ENCODE measurements around the gene TXNDC2.
"Not testable (repeated sequence)": the region's sequence is repeated elsewhere in the genome, so short reads cannot be mapped to it uniquely, and the experiment has no call there.

TXNDC2 gene

GRCh38 chr18:9905401-9905922 lies 19.7 kb downstream of the TXNDC2 start:
- TF ChIP-seq POLR2A (IDR thresholded peaks at IDR 0.05; ENCODE audit: low read depth, low read length): no peak
- DNase-seq (ENCODE audit: insufficient read length, low spot score) (no peak), FAIRE-seq (no peak)

DNA sequence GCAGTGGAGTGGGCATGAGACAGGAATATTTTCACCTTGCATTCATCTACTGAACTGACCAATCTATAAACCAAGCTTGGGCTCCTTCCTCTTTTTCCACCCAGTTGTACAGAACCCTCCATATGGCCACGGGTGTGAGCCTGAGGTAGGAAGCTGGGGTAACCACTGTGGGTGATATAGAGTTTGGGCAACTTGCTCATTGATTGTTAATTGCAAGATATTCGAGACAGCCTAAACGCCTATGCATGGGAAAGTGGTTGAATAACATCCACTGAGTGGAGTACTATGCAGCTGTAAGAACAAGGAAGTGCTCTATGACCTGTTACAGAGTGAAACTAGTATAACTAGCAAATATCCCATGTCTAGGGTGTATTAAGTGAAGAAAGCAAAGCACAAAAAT lies 20.7 kb downstream of the TXNDC2 start:
- no peak for FAIRE-seq
- no peak for DNase-seq (ENCODE audit: insufficient read length, low spot score)
- no peak for TF ChIP-seq POLR2A (IDR thresholded peaks at IDR 0.05; ENCODE audit: low read depth, low read length)

- DNase-seq (ENCODE audit: insufficient read length, low spot score) (no peak), FAIRE-seq (no peak)
- TF ChIP-seq POLR2A (IDR thresholded peaks at IDR 0.05; ENCODE audit: low read depth, low read length): no peak
These were observed 22.1 kb downstream of the TXNDC2 start for GRCh38 chr18:9907867-9908266.

DNA sequence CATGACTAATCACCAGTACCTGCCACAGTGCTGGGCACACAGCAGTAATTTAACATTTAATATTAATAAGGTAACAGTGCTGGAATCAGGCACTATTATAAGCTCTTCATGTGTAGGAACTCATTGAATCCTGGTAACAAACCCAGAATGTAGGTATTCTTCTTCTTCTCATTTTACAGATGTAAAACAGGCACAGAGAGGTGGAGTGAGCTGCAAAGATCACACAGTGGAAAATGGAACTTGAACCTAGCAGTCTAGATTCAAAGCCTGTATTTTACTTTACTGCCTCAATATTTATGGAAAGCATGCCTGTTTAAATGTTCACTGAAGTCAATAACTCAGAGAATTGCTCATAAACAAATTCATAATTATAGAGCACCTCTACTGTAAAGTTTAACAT lies 24.3 kb downstream of the TXNDC2 start:
- DNase-seq (ENCODE audit: insufficient read length, low spot score) (no peak), FAIRE-seq (no peak)
- no peak for TF ChIP-seq POLR2A (IDR thresholded peaks at IDR 0.05; ENCODE audit: low read depth, low read length)

GRCh38 chr18:9910661-9911060 lies 24.9 kb downstream of the TXNDC2 start:
- TF ChIP-seq POLR2A (IDR thresholded peaks at IDR 0.05; ENCODE audit: low read depth, low read length): no peak
- FAIRE-seq (no peak), DNase-seq (ENCODE audit: insufficient read length, low spot score) (no peak)

- TF ChIP-seq POLR2A (IDR thresholded peaks at IDR 0.05; ENCODE audit: low read depth, low read length): no peak
- FAIRE-seq: no peak
- DNase-seq (ENCODE audit: insufficient read length, low spot score): no peak
These were observed 25.5 kb downstream of the TXNDC2 start for GRCh38 chr18:9911226-9911625.

DNA sequence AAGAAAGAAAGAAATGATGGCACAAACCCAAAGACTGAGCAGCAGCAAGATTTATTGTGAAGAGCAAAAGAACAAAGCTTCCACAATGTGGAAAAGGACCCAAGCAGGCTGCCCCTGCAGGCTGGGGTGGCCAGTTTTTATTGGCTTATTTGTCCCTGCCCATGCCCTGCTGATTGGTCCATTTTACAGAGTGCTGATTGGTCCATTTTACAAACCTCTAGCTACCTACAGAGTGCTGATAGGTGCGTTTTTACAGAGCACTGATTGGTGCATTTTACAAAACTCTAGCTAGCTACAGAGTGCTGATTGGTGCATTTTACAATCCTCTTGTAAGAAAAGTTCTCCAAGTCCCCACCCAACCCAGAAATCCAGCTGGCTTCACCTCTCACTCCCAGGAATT lies 26.5 kb downstream of the TXNDC2 start:
- DNase-seq (ENCODE audit: insufficient read length, low spot score): not testable (repeated sequence)
- FAIRE-seq: peak; percentile 50

GRCh38 chr18:9913151-9913525 lies 27.4 kb downstream of the TXNDC2 start:
- no peak for FAIRE-seq
- no peak for TF ChIP-seq POLR2A (IDR thresholded peaks at IDR 0.05; ENCODE audit: low read depth, low read length)
- no peak for DNase-seq (ENCODE audit: insufficient read length, low spot score)

DNA sequence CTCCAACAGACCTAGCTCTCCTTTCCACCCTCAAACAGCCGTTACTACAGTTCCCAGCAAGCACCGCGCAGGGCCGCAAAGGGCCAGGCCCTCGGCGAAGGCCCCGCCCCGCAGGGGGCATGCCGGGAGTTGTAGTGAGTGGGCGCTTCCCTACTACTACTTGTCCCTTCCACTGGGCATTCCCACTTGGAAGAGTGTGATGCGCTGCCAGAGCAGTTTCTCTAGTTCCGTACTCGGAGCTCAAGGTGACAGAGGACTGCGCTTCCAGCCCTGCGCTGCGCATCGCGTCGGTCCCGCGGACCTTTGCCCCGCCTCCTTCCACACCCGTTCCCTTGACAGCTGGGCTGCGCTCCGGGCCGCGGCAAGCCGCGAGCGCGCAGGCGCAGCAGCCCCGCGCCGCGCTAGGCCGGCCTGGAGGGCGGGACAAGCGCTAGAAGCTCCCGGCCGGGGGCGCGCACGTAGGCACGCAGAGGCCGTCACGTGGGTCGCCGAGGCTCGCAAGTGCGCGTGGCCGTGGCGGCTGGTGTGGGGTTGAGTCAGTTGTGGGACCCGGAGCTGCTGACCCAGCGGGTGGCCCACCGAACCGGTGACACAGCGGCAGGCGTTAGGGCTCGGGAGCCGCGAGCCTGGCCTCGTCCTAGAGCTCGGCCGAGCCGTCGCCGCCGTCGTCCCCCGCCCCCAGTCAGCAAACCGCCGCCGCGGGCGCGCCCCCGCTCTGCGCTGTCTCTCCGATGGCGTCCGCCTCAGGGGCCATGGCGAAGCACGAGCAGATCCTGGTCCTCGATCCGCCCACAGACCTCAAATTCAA lies 28.0 kb downstream of the TXNDC2 start, which contains the start of gene VAPA:
Gene VAPA (plus strand): TSS at position 491 of the 808 bp plus-strand sequence. CDS start 241 bp downstream, at position 732.
- FAIRE-seq (peak; percentile 90), DNase-seq (ENCODE audit: insufficient read length, low spot score) (peak; percentile 93)
- peak; percentile 73 for TF ChIP-seq POLR2A (IDR thresholded peaks at IDR 0.05; ENCODE audit: low read depth, low read length)

- TF ChIP-seq POLR2A (IDR thresholded peaks at IDR 0.05; ENCODE audit: low read depth, low read length): no peak
- FAIRE-seq (no peak), DNase-seq (ENCODE audit: insufficient read length, low spot score) (no peak)
These were observed 28.5 kb downstream of the TXNDC2 start for GRCh38 chr18:9914334-9914583.

DNA sequence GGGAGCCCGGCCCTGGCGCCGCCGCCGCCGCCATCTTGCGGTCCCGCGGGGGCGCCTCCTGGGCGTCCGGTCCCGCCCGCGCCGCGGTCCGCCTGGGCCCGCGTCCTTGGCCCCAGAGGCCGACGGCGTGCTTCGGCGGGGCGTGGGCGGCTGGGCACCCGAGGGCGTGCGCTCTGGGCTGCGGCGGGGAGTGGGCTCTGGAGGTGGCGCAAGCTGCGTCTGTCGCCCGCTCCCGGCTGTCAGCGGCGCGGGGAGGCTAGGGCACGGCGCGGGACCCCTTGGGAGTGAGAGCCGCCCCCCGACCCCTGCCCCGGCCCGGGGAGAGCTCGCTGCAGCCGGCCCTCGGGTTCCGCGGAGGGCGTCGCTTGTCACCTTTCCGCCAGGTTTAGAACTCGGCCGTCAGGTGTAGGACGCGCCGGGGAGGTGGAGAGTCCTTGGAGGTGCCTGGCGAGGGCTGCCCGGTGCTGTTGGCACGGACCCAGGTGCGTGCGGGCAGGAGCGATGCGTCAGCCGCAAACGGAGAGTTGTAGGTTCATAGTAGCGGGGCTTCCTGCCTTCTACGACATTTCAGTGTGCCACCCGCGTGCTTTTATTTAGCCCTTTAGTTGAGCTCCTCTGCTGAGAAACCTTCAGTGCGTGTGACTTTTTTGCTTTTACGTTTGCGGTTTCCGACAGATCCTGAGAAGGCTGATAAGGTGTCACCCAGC lies 29.0 kb downstream of the TXNDC2 start:
- peak; percentile 55 for DNase-seq (ENCODE audit: insufficient read length, low spot score)
- no peak for TF ChIP-seq POLR2A (IDR thresholded peaks at IDR 0.05; ENCODE audit: low read depth, low read length)
- FAIRE-seq: peak; percentile 80

GRCh38 chr18:9915291-9916076 lies 29.7 kb downstream of the TXNDC2 start:
- no peak for FAIRE-seq
- no peak for DNase-seq (ENCODE audit: insufficient read length, low spot score)
- no peak for TF ChIP-seq POLR2A (IDR thresholded peaks at IDR 0.05; ENCODE audit: low read depth, low read length)

DNA sequence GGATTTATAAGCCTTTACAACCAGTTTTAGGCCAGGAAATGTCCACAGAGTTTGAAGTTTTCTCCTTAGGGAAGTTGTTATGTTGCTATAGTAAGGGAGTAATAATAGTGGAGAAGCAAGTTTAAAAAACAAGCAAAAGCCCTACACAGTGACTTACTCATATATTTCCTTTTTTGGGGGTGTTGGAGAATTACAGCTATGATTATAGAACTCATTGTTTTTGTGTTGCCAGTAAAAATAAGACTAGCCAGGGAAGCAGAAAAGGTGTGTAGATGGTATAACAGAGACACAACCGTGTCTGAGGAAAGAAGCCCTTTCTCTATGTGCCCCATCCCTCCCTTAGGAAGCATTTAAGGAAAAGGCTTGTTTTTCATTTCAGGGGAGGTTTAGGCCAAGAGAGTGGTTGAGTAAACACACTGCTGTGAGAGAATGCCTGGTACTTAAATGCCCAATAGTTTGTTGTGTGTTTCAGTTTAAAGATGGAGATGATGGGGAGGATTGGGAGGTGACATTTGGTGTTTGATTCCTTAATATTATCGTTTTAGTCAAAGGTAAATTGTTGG lies 30.4 kb downstream of the TXNDC2 start:
- FAIRE-seq (no peak), DNase-seq (ENCODE audit: insufficient read length, low spot score) (no peak)
- TF ChIP-seq POLR2A (IDR thresholded peaks at IDR 0.05; ENCODE audit: low read depth, low read length): no peak

DNA sequence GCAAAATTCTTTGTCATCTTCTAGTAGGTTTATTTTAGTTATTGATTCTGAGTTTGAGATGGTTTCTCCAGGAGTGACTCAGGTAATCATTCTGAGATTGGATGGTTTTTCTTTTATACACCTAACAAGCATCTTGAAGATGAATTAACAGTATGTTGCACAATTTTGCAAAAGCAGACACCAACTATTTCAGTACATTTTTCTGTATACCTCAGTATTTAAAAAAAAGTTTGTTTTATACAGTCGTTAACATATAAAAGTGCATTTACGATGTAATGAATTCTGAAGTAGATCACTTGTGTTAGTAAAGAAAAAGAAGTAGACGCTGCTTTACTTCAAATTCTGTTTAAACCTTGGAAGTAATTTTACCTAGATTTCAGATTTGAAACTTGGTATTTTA lies 31.0 kb downstream of the TXNDC2 start:
- no peak for TF ChIP-seq POLR2A (IDR thresholded peaks at IDR 0.05; ENCODE audit: low read depth, low read length)
- FAIRE-seq: no peak
- DNase-seq (ENCODE audit: insufficient read length, low spot score): no peak

All from H54 (cell line).